HEK293T (cell line): Measurements from ENCODE around the gene CHST11.
"Not testable (repeated sequence)": the region's sequence is repeated elsewhere in the genome, so short reads cannot be mapped to it uniquely, and the experiment has no call there.

Experiments used
- CTCF ChIA-PET: fragments of 350-600 bp; formaldehyde crosslinking; extraction: SDS; loops from one replicate; lab custom pipeline; 2021; ENCODE audit warnings: antibody characterized with exemption, inconsistent platforms; lab: Yijun Ruan, JAX
- POLR2A ChIA-PET: fragments of 350-600 bp; formaldehyde crosslinking; extraction: SDS; loops from one replicate; lab custom pipeline; 2020; ENCODE audit warnings: antibody characterized with exemption, inconsistent platforms; lab: Yijun Ruan, JAX
- DNase-seq: peaks from one replicate; pipeline ENCODE4 v3.0.0; 2012; ENCODE audit warnings: mixed read lengths; ENCODE audit errors: extremely low spot score
- ARNT ChIP-seq: fragments of 450-650 bp; IDR thresholded peaks from 2 replicates; pipeline ENCODE4 v1.6.1; 2017; ENCODE audit warnings: mild to moderate bottlenecking
- BHLHE40 ChIP-seq: fragments of 450-650 bp; IDR thresholded peaks from 2 replicates; pipeline ENCODE4 v1.6.1; 2016; ENCODE audit warnings: mild to moderate bottlenecking, moderate library complexity, borderline replicate concordance
- CTBP1 ChIP-seq: fragments of 450-650 bp; IDR thresholded peaks from 2 replicates; pipeline ENCODE4 v1.6.1; 2016; ENCODE audit warnings: borderline replicate concordance
- ELF4 ChIP-seq: fragments of 450-650 bp; IDR thresholded peaks from 2 replicates; pipeline ENCODE4 v1.6.1; 2017; ENCODE audit warnings: antibody characterized with exemption
- FOXA1 ChIP-seq: fragments of 450-650 bp; IDR thresholded peaks from 2 replicates; pipeline ENCODE4 v1.6.1; 2016; ENCODE audit warnings: mild to moderate bottlenecking
- FOXK2 ChIP-seq: fragments of 450-650 bp; IDR thresholded peaks from 2 replicates; pipeline ENCODE4 v1.6.1; 2016; ENCODE audit warnings: mild to moderate bottlenecking
- HDGF ChIP-seq: fragments of 450-650 bp; IDR thresholded peaks from 2 replicates; pipeline ENCODE4 v1.6.1; 2017; ENCODE audit warnings: antibody characterized with exemption, borderline replicate concordance
- L3MBTL2 ChIP-seq: fragments of 450-650 bp; conservative IDR thresholded peaks from 2 replicates; pipeline ENCODE4 v1.6.1; 2016; ENCODE audit warnings: mild to moderate bottlenecking
- LEF1 ChIP-seq: fragments of 450-650 bp; IDR thresholded peaks from 2 replicates; pipeline ENCODE4 v1.6.1; 2017; ENCODE audit warnings: mild to moderate bottlenecking, borderline replicate concordance
- NFRKB ChIP-seq: fragments of 450-650 bp; IDR thresholded peaks from 2 replicates; pipeline ENCODE4 v1.6.1; 2016; ENCODE audit warnings: mild to moderate bottlenecking, moderate library complexity
- PKNOX1 ChIP-seq: fragments of 450-650 bp; IDR thresholded peaks from 2 replicates; pipeline ENCODE4 v1.6.1; 2016
- SP1 ChIP-seq: fragments of 450-650 bp; IDR thresholded peaks from 2 replicates; pipeline ENCODE4 v1.6.1; 2017
- SUZ12 ChIP-seq: fragments of 450-650 bp; IDR thresholded peaks from 2 replicates; pipeline ENCODE4 v1.6.1; 2016; ENCODE audit warnings: mild to moderate bottlenecking
- TARDBP ChIP-seq: fragments of 450-650 bp; IDR thresholded peaks from 2 replicates; pipeline ENCODE4 v1.6.1; 2016
- ZNF384 ChIP-seq: fragments of 450-650 bp; IDR thresholded peaks from 2 replicates; pipeline ENCODE4 v1.6.1; 2016

The CHST11 gene

GRCh38 chr12:104553421-104553820 lies 96.7 kb downstream of the CHST11 start:
- ChIA-PET POLR2A (no interaction called here), CTCF (no interaction called here)
- no peak for TF ChIP-seq ELF4
- TF ChIP-seq TARDBP: no peak
- no peak for TF ChIP-seq NFRKB
- no peak for TF ChIP-seq L3MBTL2
- TF ChIP-seq SUZ12: no peak
- TF ChIP-seq ZNF384: no peak
- DNase-seq: no peak

- CTCF ChIA-PET: interaction anchor here (0.7 kb wide), 1 partner anchor 174 kb away, joined by 3 read pairs; no protein-coding TSS in a partner anchor
- DNase-seq: no peak
Observed at GRCh38 chr12:104555648-104556047, 98.9 kb downstream of the CHST11 start.

GRCh38 chr12:104557488-104558195 lies 100.9 kb downstream of the CHST11 start:
- DNase-seq: no peak
- TF ChIP-seq PKNOX1 (no peak), BHLHE40 (no peak), FOXK2 (no peak), NFRKB (no peak), HDGF (no peak), ELF4 (no peak), FOXA1 (no peak), SUZ12 (no peak), SP1 (no peak)
- ChIA-PET POLR2A (no interaction called here), CTCF (no interaction called here)

More at GRCh38 chr12:104555648-104556047, 98.9 kb downstream of the CHST11 start:
- TF ChIP-seq ZNF384: no peak
- POLR2A ChIA-PET: no interaction called here

- TF ChIP-seq FOXK2 (no peak), PKNOX1 (no peak), CTBP1 (no peak), HDGF (no peak), ZNF384 (no peak), LEF1 (no peak), SP1 (no peak)
- CTCF ChIA-PET: interaction anchor here (0.9 kb wide), 1 partner anchor 74 kb away, joined by 3 read pairs; no protein-coding TSS in a partner anchor
- no peak for DNase-seq
- POLR2A ChIA-PET: no interaction called here
Observed at GRCh38 chr12:104560881-104561280, 104.1 kb downstream of the CHST11 start.

- DNase-seq: no peak
- TF ChIP-seq LEF1 (no peak), L3MBTL2 (no peak), PKNOX1 (no peak), SP1 (no peak), TARDBP (no peak), NFRKB (no peak), ZNF384 (no peak), ELF4 (no peak), CTBP1 (no peak), ARNT (no peak), FOXA1 (no peak), BHLHE40 (no peak), FOXK2 (no peak)
- ChIA-PET POLR2A (no interaction called here), CTCF (no interaction called here)
Observed at GRCh38 chr12:104562763-104563162, 106.0 kb downstream of the CHST11 start.

- CTCF ChIA-PET, POLR2A ChIA-PET, DNase-seq: not testable (repeated sequence)
Observed at GRCh38 chr12:104564662-104565061, 107.9 kb downstream of the CHST11 start.

GRCh38 chr12:104565606-104566243 lies 109.0 kb downstream of the CHST11 start:
- POLR2A ChIA-PET: no interaction called here
- no peak for TF ChIP-seq ARNT
- TF ChIP-seq TARDBP: no peak
- TF ChIP-seq CTBP1: no peak
- CTCF ChIA-PET: no interaction called here

More at GRCh38 chr12:104565606-104566243, 109.0 kb downstream of the CHST11 start:
- DNase-seq: no peak
